NCI-H748 (cell line): ENCODE results near the gene KCNG2.

ENCODE experiments used
- DNase-seq: peaks from one replicate; lab custom pipeline; 2025; ENCODE audit not compliant: unreplicated experiment; lab: John Stamatoyannopoulos, UW

The KCNG2 gene

DNA sequence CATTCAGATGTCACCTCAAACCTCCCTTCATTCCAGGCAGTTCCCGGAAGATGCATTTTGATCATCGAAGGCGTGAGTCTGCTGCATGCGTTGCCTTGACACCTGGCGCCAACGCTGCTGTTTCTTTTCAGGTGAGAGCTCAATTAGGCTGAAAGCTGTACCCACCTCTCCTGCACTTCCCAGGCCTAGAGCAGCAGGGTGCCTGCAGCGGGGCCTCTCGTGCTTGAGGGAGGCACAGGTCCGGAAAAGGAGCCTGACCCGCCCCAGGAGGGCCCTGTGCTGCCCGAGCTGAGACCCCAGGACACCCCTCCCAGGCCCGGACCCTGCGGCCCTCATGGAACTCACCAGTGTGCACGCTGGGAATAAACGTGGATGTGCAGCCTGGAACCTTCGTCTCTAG, 31.4 kb upstream of the KCNG2 start:
- peak; percentile 89 for DNase-seq

DNA sequence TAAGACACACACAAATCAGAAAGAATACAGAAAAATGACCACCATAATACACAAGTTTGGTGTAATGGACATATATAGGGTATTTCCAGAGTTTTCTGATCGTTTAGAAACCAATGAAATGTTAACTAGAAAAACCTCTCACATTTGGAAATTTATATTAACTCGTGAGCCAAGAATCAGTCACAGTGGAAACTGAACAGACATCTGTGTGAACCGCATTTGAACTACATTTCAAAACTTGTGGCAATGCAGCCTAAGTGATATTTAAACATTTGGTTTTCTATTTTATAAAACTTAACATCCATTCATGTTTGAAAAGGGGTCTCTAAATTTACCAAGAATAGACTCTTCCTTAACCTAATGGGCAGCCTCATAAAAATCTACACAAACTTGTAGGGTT, 29.0 kb upstream of the KCNG2 start:
- no peak for DNase-seq

DNA sequence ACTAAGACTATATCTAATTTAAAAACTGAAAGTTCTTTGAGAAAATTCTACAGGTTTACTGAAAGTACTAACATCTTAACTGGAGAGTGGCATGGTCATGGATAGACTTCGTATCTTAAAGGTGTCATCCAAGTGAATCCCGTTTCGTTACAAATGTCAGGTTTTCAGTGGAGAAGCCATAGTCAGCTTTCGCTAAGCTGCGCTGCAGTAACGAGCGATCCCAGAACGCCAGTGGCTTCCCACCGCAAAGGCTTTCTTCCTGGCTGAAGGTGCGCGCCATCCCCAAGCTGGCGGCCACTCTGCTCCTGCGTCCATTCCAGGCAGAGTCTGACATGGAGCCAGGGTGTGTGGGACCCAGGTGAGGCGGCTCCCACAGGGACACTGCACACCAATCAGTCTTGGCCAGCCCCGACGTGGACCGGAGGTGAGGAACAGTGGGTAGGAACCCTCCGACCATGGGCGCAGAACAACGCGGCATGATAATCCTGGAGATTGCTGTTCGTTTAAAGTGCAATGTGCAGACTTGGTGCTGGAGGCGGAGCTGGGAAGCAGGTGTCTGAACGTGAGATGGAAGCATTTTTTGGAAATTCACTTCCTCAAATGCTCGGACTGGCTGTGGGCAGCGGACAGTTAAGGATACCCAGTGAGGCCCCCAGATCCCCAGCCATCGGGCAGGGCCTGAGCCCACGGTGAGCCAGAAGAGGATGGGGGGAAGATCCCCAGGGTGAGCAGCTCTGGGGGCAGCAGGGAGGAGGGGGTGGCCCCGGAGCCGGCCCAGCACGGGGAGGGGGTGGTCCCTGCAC, 27.8 kb upstream of the KCNG2 start:
- DNase-seq, result no peak

DNA sequence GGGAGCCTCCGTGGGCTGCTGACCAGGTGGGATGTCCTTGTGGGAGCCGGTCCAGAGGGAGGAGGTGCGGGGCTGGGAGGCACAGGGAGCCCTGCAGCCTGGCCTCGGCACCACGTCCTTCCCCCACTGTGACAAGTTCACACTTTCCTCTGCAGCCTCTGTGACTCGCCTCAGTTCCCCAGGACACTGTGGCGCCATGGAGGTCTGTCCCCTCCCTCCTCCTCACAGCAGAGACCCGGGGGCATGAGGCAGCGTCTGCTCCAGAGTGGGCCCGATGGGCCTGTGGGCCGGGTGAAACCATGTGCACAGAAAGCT, 27.3 kb upstream of the KCNG2 start:
- DNase-seq, result no peak

DNA sequence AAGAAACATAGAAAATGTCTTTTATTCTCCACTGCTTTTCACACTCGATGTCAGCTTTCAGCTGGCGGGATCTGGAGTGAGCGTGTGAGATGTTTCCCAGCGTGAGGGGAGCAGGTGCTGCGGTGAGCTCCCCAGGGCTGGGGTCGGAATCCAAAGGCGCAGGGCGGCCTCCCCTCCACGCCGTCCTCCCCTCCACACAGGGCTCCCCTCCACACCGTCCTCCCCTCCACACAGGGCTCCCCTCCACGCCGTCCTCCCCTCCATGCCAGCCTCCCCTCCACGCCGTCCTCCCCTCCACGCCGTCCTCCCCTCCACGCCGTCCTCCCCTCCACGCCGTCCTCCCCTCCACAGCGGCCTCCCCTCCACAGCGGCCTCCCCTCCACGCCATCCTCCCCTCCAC, 26.9 kb upstream of the KCNG2 start:
- DNase-seq, result no peak

DNA sequence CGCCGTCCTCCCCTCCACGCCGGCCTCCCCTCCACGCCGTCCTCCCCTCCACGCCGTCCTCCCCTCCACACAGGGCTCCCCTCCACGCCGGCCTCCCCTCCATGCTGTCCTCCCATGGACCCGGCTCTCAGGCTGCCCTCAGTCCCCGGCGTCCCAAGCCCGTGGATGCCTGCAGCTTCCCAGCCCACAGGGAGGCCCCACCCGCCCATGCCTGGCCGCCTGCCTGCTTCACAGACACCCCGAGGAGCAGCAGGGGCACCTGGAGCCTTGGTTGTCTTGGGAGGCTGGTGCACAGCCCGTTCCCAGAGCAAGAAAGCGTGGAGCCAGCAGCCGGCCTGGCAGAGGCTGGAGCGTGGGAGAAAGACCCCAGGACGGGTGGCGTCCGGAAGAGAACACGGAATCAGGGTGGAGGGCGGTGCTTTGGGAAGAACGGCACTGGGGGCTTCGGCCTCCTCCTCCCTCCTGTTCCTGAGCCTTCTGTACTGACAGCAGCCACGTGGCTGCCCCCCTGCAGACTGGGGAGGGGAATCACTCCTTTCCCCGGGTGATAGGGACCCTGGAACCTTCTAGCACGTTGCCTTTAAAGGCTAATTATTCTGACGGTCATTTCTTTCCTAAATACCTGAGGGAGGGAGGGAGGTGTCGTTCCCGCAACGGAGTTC, 26.2 kb upstream of the KCNG2 start:
- no peak for DNase-seq

DNA sequence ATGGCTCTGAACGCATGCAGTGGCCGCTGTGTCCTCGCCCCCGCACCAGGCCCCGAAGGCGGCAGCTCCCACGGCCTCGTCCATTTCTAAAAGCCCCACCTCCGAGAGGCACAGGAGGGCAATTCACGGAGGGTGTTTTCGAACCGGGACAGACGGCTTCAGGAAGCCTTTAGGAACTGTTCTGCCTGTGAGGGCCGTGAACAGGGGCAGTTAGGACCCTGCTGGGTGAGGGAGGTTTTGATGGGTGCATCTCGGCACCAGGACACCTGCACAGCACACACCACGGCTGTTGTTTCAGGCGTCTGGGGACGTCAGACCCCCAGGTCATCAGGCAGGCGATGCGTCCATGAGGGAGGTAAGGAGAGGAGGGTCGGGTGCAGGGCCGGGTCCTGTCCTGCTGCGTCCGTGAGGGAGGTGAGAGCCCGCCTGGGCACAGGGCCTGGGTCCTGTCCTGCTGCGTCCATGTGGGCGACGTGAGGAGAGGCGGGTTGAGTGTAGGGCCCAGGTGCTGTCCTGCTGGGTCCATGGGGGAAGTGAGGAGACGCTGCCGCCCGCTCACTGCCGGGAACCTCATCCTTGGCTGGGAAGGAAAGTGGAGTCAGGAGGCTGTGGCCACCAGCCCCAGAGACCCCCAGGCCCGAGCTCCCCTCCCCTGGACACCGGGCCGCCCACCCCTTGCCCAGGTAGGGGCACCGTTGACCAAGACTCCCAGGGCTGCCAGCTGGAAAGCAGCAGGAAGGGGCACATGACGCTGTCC, 25.5 kb upstream of the KCNG2 start:
- no peak for DNase-seq

DNA sequence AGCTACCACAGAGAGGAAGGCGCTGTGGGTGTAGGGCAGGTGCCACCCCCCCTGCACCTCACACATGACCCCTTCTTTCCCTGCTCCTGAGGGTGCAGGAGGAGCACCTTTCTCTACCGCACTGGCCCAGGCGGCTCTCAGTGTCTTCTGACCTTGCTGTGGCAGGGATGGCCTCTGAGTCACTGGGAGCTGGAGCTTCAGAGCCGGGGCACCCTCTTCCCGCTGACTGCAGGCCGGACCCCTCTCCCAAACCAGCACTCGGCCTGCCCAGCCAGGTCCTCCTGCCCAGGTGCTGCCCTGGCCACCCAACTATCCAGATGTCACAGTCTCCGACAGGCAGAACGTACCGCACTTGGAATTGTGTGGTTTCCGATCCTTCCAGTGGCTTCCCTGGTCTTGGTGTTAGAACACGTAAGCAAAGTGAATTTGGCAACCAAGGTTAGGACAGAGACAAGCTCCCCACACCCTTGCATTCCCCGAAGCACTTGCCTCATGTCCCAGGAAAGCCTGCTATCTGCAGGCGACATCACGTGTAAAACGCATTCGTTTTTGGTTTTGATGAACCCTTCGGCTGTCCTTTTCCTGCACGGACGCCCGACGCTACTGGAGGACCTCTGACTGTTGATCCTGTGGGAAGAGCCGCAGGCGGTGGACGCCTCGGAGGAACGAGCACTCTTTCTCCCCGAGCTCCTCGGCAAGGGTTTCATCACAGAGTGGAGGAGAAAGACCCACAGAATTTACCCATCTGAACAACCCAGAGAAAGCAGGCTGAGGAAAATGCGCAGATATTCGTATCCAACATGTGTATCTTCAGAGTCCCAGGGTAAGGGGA, 24.7 kb upstream of the KCNG2 start:
- DNase-seq, result no peak

DNA sequence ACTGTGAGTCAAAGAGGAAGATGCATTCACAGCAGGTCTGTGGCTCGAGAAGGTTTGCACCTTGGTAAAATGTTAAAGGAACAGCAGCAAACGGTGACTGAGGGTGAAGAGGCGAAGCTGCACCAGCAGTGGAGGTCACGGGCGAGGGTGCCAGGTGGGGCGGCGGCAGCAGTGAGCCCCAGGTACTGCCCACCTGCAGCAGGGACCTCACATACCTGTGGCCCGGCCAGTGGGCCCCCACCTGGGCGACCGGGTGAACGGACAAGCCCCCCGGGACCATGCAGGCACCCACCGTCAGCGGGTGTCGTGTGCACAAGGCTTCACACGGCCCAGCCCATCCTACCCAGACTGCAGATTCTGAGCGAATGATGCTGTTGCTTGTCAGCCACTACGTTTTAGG, 23.6 kb upstream of the KCNG2 start:
- DNase-seq, result no peak

DNA sequence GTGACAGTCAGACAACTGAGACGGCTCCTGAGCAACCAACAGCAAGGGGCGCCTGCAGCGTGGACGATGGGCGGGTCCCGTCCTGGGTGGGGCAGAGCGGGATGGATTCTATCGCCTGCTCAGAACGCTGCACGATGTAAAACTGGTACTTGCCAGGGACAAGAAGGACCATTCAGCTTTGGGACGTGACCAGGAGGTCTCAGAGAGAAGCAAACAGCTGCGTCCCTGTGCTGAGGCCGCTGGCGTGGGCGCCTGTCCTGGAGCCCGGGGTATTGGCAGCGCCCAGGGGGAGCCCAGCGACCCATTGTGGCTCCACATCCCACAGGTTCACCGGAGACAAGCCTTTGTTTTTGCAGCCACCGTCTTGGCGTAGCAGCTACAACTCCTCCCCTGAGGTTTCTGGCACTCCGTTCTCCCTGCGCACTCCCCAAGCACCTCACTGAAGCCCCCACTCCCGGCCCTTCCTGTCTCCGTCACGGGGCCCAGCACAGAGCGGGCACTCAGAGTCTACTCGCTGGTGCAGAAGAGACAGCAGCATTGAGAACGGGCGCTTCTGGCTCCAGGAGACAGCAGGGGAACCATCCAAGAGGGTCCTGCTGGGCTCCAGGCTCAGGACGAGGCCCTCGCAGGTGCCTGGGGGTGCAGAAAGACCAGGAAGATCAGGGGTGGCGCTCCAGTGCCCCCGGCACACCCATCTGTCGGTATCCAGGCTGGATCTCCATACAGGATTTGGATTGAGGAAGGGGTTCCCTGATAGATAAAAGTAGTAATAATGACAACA, 22.1 kb upstream of the KCNG2 start:
- DNase-seq, result no peak

DNA sequence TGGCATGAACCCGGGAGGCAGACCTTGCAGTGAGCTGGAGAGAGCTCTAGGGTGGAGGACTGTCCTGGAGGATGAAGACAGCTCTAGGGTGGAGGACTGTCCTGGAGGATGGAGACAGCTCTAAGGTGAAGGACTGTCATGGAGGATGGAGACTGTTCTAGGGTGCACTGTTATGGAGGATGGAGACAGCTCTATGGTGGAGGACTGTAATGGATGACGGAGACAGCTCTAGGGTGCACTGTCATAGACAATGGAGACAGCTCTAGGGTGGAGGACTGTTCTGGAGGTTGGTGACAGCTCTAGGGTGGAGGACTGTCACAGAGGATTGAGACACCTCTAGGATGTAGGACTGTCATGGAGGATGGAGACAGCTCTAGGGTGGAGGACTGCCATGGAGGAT, 21.1 kb upstream of the KCNG2 start:
- no peak for DNase-seq

DNA sequence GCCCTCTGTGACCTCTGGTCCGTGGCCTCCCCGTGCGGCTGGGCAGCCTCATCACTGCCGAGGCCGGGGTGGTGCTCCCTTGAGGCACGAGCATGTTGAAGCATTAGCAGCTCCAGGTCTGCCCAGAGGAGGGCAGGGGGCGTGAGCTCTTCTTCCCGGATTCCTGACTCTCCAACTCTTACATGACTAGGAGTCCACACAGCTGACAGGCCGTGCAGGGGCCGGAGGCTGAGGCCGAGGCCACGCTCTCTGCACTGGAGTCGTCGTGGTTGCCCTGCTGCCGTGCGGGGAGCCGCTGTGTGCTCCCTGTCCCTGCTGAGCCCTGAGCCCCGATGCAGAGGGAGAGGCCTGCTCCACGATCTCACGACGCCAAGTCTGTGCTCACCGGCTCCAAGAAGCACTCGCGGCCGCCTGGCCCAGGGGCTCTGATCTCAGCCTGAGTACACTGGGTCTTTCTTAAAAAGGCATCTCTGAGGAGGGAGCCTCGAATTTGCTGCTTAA, 19.4 kb upstream of the KCNG2 start:
- DNase-seq, result no peak

DNA sequence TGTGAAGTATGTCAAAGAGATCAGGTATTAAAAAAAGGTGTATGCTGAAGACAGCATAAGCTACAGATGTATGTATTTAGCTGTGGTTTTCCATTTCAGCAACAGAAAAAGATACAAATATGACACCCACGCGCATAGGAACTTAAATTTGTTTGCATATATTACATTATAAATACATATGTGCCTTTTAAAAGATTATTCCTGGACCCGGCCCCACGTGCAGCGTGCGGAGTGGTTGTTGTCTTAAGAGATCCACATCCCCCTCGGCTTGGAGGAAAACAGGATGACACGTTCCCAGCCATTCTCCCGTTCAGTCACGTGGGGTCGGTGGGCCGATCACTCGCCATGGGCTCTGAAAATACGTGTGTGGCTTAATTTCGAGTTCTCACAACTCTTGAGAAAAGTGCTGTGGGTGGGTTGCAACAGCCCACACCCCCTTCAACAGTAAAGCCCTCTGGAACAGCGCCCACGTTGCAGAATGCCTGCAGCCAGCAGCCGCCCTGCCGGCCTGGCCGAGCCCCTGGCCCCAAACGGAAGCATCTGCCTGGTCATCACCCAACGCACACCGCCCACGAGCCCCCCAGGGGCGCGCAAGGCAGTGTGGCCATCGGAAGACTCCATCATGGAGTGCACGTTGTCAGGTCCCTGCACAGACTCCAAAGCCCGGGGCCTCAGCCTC, 18.6 kb upstream of the KCNG2 start:
- no peak for DNase-seq

DNA sequence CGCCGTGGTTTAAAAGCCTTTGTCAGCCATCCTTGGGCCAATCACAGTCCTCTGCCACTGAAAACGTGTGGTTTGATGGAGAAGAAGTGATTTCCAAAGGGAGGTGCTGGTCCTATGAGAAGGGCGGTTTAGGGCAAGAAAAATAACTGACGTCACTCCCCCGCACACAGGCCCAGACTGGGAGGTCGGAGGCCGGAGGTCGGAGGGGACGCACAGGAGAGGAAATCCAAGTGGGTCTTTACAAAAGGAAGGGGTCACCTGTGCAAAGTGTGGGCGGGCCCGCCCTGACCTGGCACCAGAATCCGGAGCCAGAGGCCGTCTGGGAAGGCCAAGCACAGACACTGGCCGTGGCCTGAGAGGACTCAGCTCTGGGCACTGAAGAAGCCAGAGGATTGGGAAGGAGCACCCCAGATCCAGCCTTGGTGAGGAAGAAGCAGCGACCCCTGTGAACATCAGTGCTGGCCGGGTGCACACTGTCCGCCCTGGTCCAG, 18.0 kb upstream of the KCNG2 start:
- DNase-seq, result no peak

DNA sequence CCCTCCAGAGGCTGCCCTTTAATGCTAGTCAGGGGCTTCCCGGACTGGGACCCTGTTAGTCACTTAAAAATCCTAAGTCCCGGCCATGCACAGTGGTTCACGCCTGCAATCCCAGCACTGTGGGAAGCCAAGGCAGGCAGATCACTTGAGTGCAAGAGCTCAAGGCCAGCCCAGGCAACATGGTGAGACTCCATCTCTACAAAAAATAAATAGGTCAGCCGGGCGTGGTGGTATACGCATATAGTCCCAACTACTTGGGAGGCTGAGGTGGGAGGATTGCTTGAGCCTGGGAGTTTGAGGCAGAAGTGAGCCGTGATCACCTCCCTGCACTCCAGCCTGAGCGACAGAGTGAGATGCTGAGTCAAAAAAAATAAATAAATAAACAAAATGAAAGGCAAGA, 17.2 kb upstream of the KCNG2 start:
- no peak for DNase-seq

DNA sequence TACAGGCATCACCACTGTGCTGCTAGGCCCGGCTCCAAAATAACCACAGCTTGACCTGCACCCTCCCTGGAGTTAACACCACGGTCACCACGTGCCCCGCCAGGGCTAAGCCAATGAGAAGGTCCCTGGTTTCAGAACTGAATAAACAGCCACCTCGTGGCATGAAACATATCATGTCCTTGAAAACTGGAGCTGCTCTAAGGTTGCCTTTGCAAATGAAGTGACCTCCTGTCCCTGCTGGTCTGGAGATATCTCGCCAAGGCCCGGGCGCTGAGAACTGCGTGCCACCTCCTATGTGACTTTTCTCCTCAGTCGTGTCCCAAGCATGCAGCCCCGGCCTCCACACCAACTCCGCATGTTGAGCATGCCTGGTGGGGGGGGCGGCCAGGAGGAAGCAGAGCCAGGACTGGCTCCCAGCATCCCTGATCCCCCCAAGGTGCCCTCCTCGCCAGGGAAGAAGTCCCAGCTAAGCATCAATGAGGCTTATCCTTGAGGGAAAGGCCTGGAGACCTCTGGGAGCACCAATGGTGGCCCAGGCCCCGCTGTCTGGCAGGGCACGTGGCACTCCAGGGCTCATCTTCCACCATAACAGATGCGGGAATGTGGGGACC, 16.3 kb upstream of the KCNG2 start:
- DNase-seq, result no peak

DNA sequence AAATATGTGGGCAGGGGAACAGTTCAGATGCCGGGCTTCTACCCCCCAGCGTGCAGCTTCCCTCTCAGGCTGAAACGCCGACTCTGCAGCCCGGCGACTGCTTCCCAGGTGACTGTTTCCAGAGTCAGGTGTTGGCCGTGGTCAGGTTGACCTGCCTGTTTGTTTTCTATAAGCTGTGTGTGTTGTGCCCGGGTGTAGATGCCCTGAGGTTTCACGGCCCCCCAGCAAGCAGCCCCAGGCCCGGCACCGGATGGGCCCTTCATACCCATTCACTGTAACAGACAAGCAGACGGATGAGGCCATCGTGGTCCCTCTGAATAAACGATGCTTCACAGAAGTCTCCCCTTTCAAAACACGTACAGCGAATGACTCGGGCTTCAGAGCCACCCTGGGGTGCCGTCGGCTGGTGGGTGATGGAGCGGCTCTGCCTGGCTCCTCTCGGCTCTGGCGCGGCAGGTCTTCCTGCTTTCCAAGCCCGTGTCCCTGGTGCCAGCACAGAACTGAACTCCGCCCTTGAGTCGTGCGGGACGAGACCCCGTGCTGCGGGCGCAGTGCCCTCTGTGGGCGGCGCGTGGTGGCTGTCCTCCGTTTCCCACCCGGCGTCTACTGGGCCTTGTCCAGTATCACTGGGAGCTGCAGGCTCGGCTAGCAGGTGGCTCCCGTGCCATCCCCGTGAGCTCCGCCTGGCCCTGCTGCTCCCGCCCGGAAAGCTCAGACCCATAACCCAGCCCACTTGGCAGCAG, 15.0 kb upstream of the KCNG2 start:
- DNase-seq, result no peak

DNA sequence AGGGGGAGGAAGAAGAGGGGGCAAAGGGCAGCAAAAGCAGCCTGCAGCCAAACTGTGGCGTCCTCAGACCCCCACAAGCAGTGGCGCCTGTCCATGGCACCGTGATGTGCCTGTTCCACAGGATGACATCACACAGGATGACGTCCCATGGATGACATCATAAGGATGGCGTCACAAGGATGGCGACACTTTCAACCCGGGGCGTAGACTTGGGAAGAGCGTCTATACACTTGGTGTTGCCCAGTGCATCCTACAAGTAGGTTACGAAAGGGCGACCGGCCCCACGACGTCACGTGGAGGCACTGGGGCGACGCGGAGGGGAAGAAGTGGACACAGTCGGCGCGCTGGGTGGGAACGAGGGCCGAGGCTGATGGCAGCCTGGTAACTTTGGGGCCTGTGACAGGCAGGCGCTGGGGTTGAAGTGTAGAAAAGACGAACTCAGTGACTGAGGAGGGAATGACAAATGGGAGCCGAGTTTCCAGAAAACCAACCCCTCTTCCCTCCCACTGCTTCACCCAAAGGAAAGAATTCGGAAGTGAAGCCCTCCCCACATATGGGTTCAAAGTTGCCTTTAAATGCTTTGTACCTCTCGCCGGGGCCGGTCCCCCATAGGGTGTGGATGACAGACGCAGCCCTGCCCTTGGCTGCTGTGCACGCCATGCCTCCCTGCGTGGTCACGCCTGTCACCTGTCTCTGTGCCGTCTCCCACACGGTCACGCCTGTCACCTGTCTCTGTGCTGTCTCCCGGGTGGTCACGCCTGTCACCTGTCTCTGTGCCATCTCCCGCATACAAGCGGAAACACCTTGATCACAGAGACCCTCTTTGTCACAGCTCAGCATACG, 13.4 kb upstream of the KCNG2 start:
- DNase-seq, result peak; percentile 80
